Measurements from ENCODE around the gene KIF3C. TPM values are rescaled to one million over a fixed set of nuclear protein-coding genes. Genes with fewer than 3 reads are reported as not detected.
"Not testable (repeated sequence)": the region's sequence is repeated elsewhere in the genome, so short reads cannot be mapped to it uniquely, and the experiment has no call there.

Gene KIF3C
- total RNA-seq, 1 experiment from 2014 or later = 17.5 TPM

DNA sequence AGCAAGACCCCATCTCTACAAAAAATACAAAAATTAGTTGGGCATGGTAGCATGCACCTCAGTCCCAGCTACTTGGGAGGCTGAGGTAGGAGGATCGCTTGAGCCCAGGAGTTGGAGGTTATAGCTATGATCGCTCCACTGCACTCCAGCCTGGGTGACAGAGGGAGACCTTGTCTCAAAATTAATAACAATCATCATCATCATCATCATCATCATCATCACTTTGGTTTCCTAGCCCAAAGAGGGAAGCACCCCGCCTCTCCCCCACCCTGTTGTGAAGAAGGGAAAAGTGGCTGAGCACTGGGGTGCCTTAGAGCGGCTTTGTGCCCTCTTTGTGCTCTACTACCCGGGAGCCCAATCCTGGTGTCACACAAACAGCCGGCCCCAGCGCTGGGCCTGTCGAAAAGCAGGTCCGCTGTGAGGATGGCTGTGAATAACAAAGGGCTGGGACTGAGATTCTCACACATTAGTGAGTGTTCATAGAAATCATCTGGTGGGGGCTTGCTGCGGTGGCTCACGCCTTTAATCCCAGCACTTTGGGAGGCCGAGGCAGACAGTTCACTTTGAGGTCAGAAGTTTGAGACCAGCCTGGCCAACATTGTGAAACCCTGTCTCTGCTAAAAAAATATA lies 61.4 kb downstream of the KIF3C start:
- DNase-seq (ENCODE audit: low read depth) = no peak

DNA sequence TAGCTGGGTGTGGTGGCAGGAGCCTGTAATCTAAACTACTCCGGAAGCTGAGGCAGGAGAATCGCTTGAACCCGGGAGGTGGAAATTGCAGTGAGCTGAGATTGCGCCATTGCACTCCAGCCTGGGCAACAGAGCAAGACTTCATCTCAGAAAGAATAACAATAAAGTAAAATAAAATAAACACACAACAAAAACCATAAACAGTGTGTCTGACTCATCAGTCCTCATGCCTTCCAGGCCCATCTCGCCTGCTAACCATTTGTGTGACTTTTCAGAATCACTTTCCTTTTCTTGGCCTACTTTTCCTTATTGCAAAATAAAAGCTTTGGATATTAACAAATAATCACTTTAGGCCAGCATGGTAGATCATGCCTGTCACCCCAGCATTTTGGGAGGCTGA lies 62.0 kb downstream of the KIF3C start:
- DNase-seq (ENCODE audit: low read depth) = no peak

- no peak for DNase-seq (ENCODE audit: low read depth)
These were observed 64.5 kb downstream of the KIF3C start for GRCh38 chr2:25917832-25918231.

- DNase-seq (ENCODE audit: low read depth) = not testable (repeated sequence)
These were observed 64.9 kb downstream of the KIF3C start for GRCh38 chr2:25917411-25917810.

- DNase-seq (ENCODE audit: low read depth) = not testable (repeated sequence)
These were observed 66.1 kb downstream of the KIF3C start for GRCh38 chr2:25915944-25916772.

- not testable (repeated sequence) for DNase-seq (ENCODE audit: low read depth)
These were observed 66.9 kb downstream of the KIF3C start for GRCh38 chr2:25915411-25915810.

DNA sequence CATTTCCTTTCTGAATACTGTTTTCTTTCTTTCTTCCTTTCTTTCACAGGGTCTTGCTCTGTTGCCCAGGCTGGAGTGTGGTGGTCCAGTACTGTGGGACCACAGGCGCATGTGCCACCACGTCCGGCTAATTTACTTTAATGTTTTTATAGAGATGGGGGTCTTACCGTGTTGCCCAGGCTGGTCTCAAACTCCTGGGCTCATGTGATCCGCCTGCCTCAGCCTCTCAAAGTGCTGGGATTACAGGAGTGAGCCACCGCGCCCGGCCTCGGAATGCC lies 68.7 kb downstream of the KIF3C start:
- not testable (repeated sequence) for DNase-seq (ENCODE audit: low read depth)

DNA sequence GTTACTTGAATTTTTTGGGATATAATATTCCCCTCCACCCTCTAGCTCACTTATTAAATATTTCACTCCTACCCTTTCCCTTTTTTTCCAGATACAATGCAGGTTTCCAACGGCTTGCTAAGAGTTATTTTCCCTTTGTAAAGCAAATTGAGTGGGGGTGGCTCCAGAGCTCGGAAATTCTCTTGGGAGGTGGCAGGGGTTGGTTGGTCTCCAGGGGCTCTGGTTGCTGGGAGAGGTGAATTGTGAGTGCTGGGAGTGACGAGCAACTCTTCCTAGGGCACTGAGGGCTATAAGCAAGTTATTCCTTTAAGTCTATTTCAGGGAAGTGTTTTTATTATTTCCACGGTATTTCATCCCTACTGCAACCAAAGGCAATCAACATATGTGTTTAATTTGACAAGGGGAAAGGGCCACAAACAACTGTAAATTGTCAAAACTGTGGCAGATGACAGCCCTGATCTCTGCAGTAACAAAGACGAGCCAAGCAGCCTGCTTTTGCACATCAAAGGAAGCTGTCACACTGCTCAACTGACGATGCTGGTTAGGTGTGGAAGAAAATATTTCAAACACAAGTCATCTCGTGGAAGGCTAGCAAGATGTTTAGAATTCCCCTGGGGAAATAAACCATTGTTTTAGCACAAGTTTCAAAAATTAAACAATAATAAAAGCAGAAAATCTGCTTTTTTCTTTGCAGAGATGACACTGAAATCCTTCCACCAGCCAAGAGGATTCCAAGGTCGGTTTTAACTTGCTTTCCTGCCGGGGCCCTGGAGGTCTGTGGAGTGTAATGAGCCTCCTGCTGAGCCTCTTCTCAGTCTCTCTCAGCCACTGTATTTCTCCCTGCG lies 69.2 kb downstream of the KIF3C start:
- no peak for DNase-seq (ENCODE audit: low read depth)

- DNase-seq (ENCODE audit: low read depth) = not testable (repeated sequence)
These were observed 72.7 kb downstream of the KIF3C start for GRCh38 chr2:25909574-25909973.

- no peak for DNase-seq (ENCODE audit: low read depth)
These were observed 77.2 kb downstream of the KIF3C start for GRCh38 chr2:25905126-25905525.

DNA sequence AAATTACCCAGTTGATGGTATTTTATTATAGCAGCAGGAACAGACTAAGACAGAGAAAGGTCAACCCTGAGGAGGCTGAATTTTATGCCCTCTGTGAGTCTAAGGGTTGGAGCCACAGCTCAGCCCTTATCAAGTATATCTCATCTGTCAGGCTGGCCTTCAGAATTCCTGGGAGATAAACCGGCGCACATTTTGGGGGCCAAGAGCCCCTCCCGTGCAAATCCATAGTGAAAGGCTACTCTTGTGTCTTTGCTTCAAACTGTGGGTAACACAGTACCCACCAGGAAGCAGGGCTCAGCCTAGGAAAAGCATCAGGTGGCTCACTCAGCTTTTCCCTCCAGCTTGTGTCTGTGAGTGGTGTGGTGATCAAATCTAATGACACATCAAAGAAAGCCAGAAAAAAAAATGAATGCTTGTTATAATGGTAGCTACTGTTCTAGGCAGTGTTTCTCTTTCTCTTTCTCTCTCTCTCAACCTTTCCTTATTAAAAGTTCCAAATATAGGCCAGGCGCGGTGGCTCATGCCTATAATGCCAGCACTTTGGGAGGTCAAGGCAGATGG lies 79.0 kb downstream of the KIF3C start:
- peak; percentile 59 for DNase-seq (ENCODE audit: low read depth)

GRCh38 chr2:25899404-25899970 lies 82.8 kb downstream of the KIF3C start:
- no peak for DNase-seq (ENCODE audit: low read depth)

DNA sequence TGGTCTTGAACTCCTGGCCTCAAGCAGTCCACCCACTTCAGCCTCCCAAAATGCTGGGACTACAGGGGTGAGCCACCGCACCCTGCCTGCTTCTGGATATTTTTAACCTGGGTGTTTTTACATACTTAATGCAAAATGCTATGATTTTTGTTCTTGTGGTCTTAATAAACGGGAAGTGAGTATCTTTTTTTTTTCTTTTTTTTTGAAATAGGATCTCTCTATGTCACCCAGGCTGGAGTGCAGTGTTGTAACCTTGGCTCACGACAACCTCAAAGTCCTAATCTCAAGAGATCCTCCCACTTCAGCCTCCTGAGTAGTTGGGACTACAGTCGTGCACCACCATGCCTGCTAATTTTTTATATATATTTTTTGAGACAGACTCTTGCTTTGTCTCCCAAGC lies 84.8 kb downstream of the KIF3C start:
- no peak for DNase-seq (ENCODE audit: low read depth)

- not testable (repeated sequence) for DNase-seq (ENCODE audit: low read depth)
These were observed 86.0 kb downstream of the KIF3C start for GRCh38 chr2:25896308-25896707.

DNA sequence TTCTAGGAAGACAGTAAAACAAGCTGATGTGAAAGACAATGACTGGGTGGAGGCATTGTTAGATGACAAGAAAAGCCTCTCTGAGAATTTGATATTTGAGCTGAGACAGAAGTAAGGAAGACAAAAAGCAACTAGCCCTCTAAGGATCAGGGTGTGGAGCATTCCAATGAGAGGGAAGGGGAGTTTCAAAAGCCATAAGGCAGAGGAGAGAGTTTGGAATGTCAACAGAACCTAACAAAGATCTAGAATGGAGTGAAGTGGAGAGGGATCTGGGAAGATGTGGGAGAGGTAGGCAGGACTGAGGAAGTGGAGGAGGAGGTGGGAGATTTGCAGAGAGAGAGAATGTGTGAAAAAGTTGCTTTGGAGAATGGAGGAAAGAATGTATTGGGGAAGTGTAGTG lies 86.7 kb downstream of the KIF3C start:
- DNase-seq (ENCODE audit: low read depth) = no peak

DNA sequence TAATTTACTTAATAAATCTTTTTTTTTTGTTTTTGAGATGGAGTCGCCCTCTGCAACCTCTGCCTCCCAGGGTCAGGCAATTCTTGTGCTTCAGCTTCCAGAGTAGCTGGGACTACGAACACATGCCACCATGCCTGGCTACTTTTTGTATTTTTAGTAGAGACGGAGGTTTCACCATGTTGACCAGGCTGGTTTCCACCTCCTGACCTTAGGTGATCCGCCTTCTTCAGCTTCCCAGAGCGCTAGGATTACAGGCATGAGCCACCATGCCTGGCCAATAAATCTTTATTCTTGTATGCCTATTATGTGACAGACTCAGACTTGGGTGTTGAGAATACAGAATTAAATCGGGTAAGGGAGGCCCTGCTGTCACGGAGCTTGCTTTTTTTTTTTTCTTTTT lies 87.3 kb downstream of the KIF3C start:
- no peak for DNase-seq (ENCODE audit: low read depth)

DNA sequence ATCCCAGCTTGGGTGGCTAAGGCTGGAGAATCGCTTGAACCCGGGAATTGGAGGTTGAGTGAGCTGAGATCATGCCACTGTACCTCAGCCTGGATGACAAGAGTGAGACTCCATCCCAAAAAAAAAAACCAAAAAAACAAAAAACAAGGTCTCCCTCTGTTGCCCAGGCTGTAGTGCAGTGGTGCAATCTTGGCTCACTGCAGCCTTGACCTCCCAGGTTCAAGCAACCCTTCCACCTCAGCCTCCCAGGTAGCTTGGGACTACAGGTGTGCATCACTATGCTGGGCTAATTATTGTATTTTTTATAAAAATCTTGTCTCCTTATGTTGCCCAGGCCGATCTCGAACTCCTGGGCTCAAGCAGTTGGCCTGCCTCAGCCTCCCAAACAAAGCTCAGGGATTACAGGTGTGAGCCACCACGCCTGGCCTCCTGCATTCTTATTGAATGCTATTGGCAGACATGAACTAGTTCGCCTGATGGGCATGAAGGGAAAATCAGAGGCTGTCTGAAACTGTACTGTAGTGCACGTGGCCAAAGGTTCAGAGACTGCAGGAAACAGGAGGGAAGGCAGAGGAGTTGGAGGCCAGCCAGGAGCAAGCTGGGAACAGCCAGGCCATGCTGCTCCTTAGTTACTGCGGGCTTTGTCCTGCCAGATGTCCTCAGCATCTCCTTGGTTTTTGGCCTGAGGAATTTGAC lies 88.0 kb downstream of the KIF3C start:
- peak; percentile 54 for DNase-seq (ENCODE audit: low read depth)

DNA sequence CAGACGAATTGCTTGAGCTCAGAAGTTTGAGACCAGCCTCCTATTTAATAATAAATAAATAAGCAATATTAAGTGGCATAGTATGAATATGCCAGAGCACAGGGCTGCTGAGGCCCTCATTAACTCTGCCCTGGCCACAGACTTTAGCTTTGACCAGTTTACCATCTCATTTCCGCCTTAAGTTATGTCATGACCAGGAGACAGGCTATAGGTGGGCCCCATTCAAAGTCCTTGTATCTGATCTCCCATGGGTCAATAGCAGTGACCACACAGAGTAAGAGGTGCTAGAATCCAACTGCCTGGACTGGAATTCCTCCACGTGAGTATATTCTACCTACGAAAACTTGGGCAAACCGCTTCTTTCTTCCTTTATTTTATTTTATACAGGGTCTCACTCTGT lies 90.6 kb downstream of the KIF3C start:
- no peak for DNase-seq (ENCODE audit: low read depth)

- no peak for DNase-seq (ENCODE audit: low read depth)
These were observed 94.6 kb downstream of the KIF3C start for GRCh38 chr2:25887624-25888242.

- peak; percentile 92 for DNase-seq (ENCODE audit: low read depth)
These were observed 96.4 kb downstream of the KIF3C start for GRCh38 chr2:25885933-25886332.
